ENCODE results near the gene PLXNA4. TPM values are rescaled to one million over a fixed set of nuclear protein-coding genes. Genes with fewer than 3 reads are reported as not detected.

The PLXNA4 gene
- total RNA-seq, 1 experiment from 2014 or later = not detected

- DNase-seq (ENCODE audit: low read depth, low spot score) = no peak
- CTCF ChIA-PET = no interaction called here
- H4K20me1 ChIP-seq (ENCODE audit: insufficient read depth) = no peaks in the 10 kb centered on the region
These were observed 150.3 kb downstream of the PLXNA4 start for GRCh38 chr7:132425942-132426341.

GRCh38 chr7:132424821-132425724, 151.2 kb downstream of the PLXNA4 start:
- no peaks in the 10 kb centered on the region for H3K36me3 ChIP-seq (ENCODE audit: control insufficient read depth in 1 of 2, insufficient read depth in 2 of 2, low read length in 2 of 2)
- H3K27me3 ChIP-seq (ENCODE audit: insufficient read depth, low read length) = peaks cover 46% of the 10 kb centered on the region
- no peak for TF ChIP-seq ZNF274 (IDR thresholded peaks at IDR 0.05; ENCODE audit: low read depth, low read length)
- H2AFZ ChIP-seq (ENCODE audit: low read depth, low read length, poor library complexity, severe bottlenecking) = no peak overlapping the region
- no peaks in the 10 kb centered on the region for H3K79me2 ChIP-seq (ENCODE audit: insufficient read depth, low read length)
- no peak overlapping the region for H3K27ac ChIP-seq (ENCODE audit: low read depth, low read length)
- ChIA-PET CTCF (no interaction called here), POLR2A (no interaction called here), RAD21 (ENCODE audit: low non-redundant PET in 1 of 2, low total read pairs in 2 of 2, uncharacterized antibody in 2 of 2, unreplicated experiment in 2 of 2) (no interaction called here)
- H3K9me2 ChIP-seq (ENCODE audit: insufficient read depth) = no peaks in the 10 kb centered on the region
- intact Hi-C loops (cut with micrococcal nuclease) = no loop called here
- no peaks in the 10 kb centered on the region for H4K20me1 ChIP-seq (ENCODE audit: insufficient read depth)
- ATAC-seq = no peak
- DNase-seq (ENCODE audit: low read depth, low spot score) = no peak
- no peak overlapping the region for H3K4me3 ChIP-seq (replicated peaks in 1 of 2; ENCODE audit: low read depth in 1 of 2, low read length in 2 of 2)
- no peaks in the 10 kb centered on the region for H3K4me1 ChIP-seq (ENCODE audit: control insufficient read depth in 1 of 2, insufficient read depth in 2 of 2, low read length in 2 of 2)
- no TSS peak for BruUV-seq (replicated peaks)
- no peaks in the 10 kb centered on the region for H3K9me3 ChIP-seq (ENCODE audit: control insufficient read depth in 1 of 2, insufficient read depth in 1 of 2, low read depth in 1 of 2, low read length in 2 of 2)
- no peak overlapping the region for H3K4me2 ChIP-seq (ENCODE audit: low read length)
- no peak overlapping the region for H3K9ac ChIP-seq (ENCODE audit: low read length)

More at GRCh38 chr7:132425942-132426341, 150.3 kb downstream of the PLXNA4 start:
- Histone ChIP-seq H3K4me1 (ENCODE audit: control insufficient read depth in 1 of 2, insufficient read depth in 2 of 2, low read length in 2 of 2) (peaks cover 0 to 2% of the 10 kb centered on the region in 2 experiments; a peak in 1 of 4 replicates), H3K27ac (ENCODE audit: low read depth, low read length) (no peak overlapping the region), H3K4me2 (ENCODE audit: low read length) (no peak overlapping the region), H3K4me3 (replicated peaks in 1 of 2; ENCODE audit: low read depth in 1 of 2, low read length in 2 of 2) (no peak overlapping the region), H3K36me3 (ENCODE audit: control insufficient read depth in 1 of 2, insufficient read depth in 2 of 2, low read length in 2 of 2) (no peaks in the 10 kb centered on the region), H3K9ac (ENCODE audit: low read length) (no peak overlapping the region), H3K79me2 (ENCODE audit: insufficient read depth, low read length) (no peaks in the 10 kb centered on the region), H3K27me3 (ENCODE audit: insufficient read depth, low read length) (peaks cover 45% of the 10 kb centered on the region), H3K9me3 (ENCODE audit: control insufficient read depth in 1 of 2, insufficient read depth in 1 of 2, low read depth in 1 of 2, low read length in 2 of 2) (no peaks in the 10 kb centered on the region), H3K9me2 (ENCODE audit: insufficient read depth) (no peaks in the 10 kb centered on the region), H2AFZ (ENCODE audit: low read depth, low read length, poor library complexity, severe bottlenecking) (no peak overlapping the region)
- intact Hi-C loops (cut with micrococcal nuclease) = no loop called here
- no peak for ATAC-seq
- RAD21 ChIA-PET (ENCODE audit: low non-redundant PET in 1 of 2, low total read pairs in 2 of 2, uncharacterized antibody in 2 of 2, unreplicated experiment in 2 of 2) = no interaction called here
- no TSS peak for BruUV-seq (replicated peaks)
- TF ChIP-seq RAD21 (IDR thresholded peaks at IDR 0.05; ENCODE audit: low read depth) (no peak), YY1 (IDR thresholded peaks at IDR 0.05; ENCODE audit: extremely low read depth, insufficient replicate concordance, low read depth, low read length) (no peak), EGR1 (IDR thresholded peaks at IDR 0.05; ENCODE audit: low read depth) (no peak), POLR2A (IDR thresholded peaks at IDR 0.05; ENCODE audit: borderline replicate concordance, extremely low read depth, insufficient read depth, insufficient read length) (no peak), POLR2AphosphoS5 (IDR thresholded peaks at IDR 0.05; ENCODE audit: low read depth, low read length) (no peak), TCF7L2 (IDR thresholded peaks at IDR 0.05; ENCODE audit: borderline replicate concordance, extremely low read depth, insufficient read depth, insufficient read length) (no peak), FOSL1 (IDR thresholded peaks at IDR 0.05; ENCODE audit: low read depth) (no peak), CEBPB (IDR thresholded peaks at IDR 0.05; ENCODE audit: low read depth) (no peak), ZFX (IDR thresholded peaks at IDR 0.05) (no peak)
- POLR2A ChIA-PET = no interaction called here
